ENCODE results near the gene ANKMY1.

DNA sequence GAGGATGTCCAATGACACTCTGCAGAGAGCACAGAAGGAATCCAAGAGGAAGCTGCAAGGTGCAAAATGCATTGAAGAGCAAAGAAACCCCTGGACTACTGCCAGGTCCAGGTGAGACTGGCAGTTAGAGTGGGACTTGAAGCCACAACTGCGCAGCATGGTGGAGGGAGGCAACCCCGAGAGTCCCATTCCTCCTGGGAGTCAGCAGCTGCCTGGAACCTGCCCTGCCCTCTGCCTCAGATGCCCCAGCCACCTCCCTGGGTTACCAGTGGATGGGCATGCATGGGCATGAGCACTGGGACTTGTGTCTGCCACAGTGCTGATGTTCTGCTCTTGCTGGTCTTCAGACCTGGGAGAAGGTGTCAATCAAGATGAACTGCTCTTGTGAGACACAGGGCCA, 43.2 kb downstream of the ANKMY1 start:
- TF ChIP-seq, protein P1, sequence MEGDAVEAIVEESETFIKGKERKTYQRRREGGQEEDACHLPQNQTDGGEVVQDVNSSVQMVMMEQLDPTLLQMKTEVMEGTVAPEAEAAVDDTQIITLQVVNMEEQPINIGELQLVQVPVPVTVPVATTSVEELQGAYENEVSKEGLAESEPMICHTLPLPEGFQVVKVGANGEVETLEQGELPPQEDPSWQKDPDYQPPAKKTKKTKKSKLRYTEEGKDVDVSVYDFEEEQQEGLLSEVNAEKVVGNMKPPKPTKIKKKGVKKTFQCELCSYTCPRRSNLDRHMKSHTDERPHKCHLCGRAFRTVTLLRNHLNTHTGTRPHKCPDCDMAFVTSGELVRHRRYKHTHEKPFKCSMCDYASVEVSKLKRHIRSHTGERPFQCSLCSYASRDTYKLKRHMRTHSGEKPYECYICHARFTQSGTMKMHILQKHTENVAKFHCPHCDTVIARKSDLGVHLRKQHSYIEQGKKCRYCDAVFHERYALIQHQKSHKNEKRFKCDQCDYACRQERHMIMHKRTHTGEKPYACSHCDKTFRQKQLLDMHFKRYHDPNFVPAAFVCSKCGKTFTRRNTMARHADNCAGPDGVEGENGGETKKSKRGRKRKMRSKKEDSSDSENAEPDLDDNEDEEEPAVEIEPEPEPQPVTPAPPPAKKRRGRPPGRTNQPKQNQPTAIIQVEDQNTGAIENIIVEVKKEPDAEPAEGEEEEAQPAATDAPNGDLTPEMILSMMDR (IDR thresholded peaks at IDR 0.05): no peak
- TF ChIP-seq POLR2A (IDR thresholded peaks at IDR 0.05): no peak

All from testis (tissue), 2 donors.